Natural killer cell (primary cell): ENCODE results near the gene COMMD3. TPM values are rescaled to one million over a fixed set of nuclear protein-coding genes. Genes with fewer than 3 reads are reported as not detected.

ENCODE experiments used
- ATAC-seq, 3 donors: fragments of 150-1000 bp in 2 of 3; fragments of 200-7000 bp in 1 of 3; cut with Tn5 transposase; 1 replicate in 1 of 3; 2 replicates in 2 of 3; pipeline ENCODE4 v1.10.0; 2021; ENCODE audit warnings: mild to moderate bottlenecking in 2 of 3, moderate library complexity in 2 of 3
- DNase-seq, 2 donors: peaks; one replicate each; pipeline versions ENCODE4 v3.0.0 to v3.0.0-alpha.2; 2013 to 2021; ENCODE audit warnings: mixed read lengths in 1 of 2
- H3K27ac ChIP-seq: one replicate; pipeline ENCODE4 v1.5.1; 2013; ENCODE audit warnings: mild to moderate bottlenecking, low read length
- H3K27me3 ChIP-seq: one replicate; pipeline ENCODE4 v1.6.1; 2013; ENCODE audit warnings: low read length; ENCODE audit not compliant: control insufficient read depth, insufficient read depth
- H3K36me3 ChIP-seq: one replicate; pipeline ENCODE4 v1.6.1; 2013; ENCODE audit warnings: low read length; ENCODE audit not compliant: control insufficient read depth, insufficient read depth
- H3K4me1 ChIP-seq: one replicate; pipeline ENCODE4 v1.6.1; 2013; ENCODE audit warnings: low read length; ENCODE audit not compliant: control insufficient read depth, insufficient read depth
- H3K4me3 ChIP-seq: one replicate; pipeline ENCODE4 v1.5.1; 2013; ENCODE audit warnings: low read length
- H3K9me3 ChIP-seq: one replicate; pipeline ENCODE4 v1.6.1; 2013; ENCODE audit warnings: low read length; ENCODE audit not compliant: control insufficient read depth, insufficient read depth
- H3K27ac Mint-ChIP-seq, 2 donors: one replicate each; pipeline ENCODE4 v1.8.0; 2022; ENCODE audit warnings: mild to moderate bottlenecking in 2 of 2, mixed read lengths in 2 of 2, moderate library complexity in 1 of 2
- H3K27me3 Mint-ChIP-seq, 2 donors: one replicate each; pipeline ENCODE4 v1.8.0; 2022; ENCODE audit warnings: low read depth in 2 of 2, mixed read lengths in 2 of 2
- H3K36me3 Mint-ChIP-seq: one replicate; pipeline ENCODE4 v1.8.0; 2022; ENCODE audit warnings: mixed read lengths
- H3K4me1 Mint-ChIP-seq, 2 donors: one replicate each; pipeline ENCODE4 v1.8.0; 2022; ENCODE audit warnings: mixed read lengths in 2 of 2
- H3K4me3 Mint-ChIP-seq: one replicate; pipeline ENCODE4 v1.8.0; 2022; ENCODE audit warnings: mild to moderate bottlenecking, moderate library complexity, mixed read lengths
- H3K9me3 Mint-ChIP-seq, 2 donors: one replicate each; pipeline ENCODE4 v1.8.0; 2022; ENCODE audit warnings: mixed read lengths in 2 of 2
- WGBS: methylation state at CpG from one replicate; pipeline ENCODE4 v1.1.7; 2013; ENCODE audit warnings: missing lambda C conversion rate; ENCODE audit not compliant: insufficient coverage; 5-methylcytosine and 5-hydroxymethylcytosine counted together
- intact Hi-C: fragments of 100-400 bp; cut with micrococcal nuclease; formaldehyde crosslinking; loops from one replicate; pipeline ENCODE4 v1.14.2; 2022
- total RNA-seq, 4 donors: library from RNA; stranded (reverse); fragments of 120-200 nt in 1 of 4; gene quantifications; one replicate each; pipeline versions ENCODE4 v1.2.3 to v1.2.4, GENCODE V29; 2013 to 2022
- TF ChIP-seq, protein P1 (sequence below): fragments of 200-600 bp; IDR thresholded peaks from one replicate; pipeline ENCODE4 v1.8.0; 2022; ENCODE audit warnings: antibody characterized with exemption

COMMD3 gene
- total RNA-seq, 3 donors from 2014 or later (not counting 1 experiment from before 2014, with no cell fraction given): 43.1 to 48.3 (median 44.2) TPM

GRCh38 chr10:22294694-22295093 is 21.5 kb upstream of the COMMD3 start:
- Histone ChIP-seq H3K9me3 (no peaks in the 10 kb centered on the region), H3K36me3 (no peaks in the 10 kb centered on the region), H3K27me3 (no peaks in the 10 kb centered on the region), H3K27ac (no peak overlapping the region), H3K4me1 (no peaks in the 10 kb centered on the region), H3K4me3 (no peak overlapping the region)
- H3K36me3 Mint-ChIP-seq: no peaks in the 10 kb centered on the region
- DNase-seq: no peak
- no peak overlapping the region for H3K4me3 Mint-ChIP-seq
- no peak overlapping the region for H3K27ac Mint-ChIP-seq
- intact Hi-C loops: no loop called here
- peaks cover 22 to 25% of the 10 kb centered on the region in 2 donors for H3K27me3 Mint-ChIP-seq
- ATAC-seq: no peak
- TF ChIP-seq, protein P1, sequence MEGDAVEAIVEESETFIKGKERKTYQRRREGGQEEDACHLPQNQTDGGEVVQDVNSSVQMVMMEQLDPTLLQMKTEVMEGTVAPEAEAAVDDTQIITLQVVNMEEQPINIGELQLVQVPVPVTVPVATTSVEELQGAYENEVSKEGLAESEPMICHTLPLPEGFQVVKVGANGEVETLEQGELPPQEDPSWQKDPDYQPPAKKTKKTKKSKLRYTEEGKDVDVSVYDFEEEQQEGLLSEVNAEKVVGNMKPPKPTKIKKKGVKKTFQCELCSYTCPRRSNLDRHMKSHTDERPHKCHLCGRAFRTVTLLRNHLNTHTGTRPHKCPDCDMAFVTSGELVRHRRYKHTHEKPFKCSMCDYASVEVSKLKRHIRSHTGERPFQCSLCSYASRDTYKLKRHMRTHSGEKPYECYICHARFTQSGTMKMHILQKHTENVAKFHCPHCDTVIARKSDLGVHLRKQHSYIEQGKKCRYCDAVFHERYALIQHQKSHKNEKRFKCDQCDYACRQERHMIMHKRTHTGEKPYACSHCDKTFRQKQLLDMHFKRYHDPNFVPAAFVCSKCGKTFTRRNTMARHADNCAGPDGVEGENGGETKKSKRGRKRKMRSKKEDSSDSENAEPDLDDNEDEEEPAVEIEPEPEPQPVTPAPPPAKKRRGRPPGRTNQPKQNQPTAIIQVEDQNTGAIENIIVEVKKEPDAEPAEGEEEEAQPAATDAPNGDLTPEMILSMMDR: no peak
- no peaks in the 10 kb centered on the region for H3K9me3 Mint-ChIP-seq
- no peaks in the 10 kb centered on the region for H3K4me1 Mint-ChIP-seq
- 56% methylated on average over 1 of the region's 2 CpGs for whole genome bisulfite sequencing

DNA sequence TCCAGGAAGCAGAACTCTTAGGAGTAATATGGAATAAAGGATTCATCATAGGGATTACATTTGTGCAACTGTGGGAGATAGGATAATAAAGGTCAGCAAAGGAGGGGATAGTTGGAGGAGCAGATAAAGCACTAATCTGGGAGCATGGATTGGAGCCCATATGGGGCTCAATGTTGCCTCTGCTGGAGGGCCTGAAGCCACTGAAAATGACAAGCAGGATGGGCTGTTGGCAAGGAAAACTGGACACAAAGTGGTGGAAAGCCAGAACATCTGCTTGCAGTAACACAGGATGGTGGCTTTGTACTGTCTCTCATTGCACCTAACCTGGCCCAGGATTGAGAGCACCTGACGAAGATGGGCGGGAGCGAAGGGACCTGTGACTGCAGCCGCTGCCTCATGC is 15.0 kb upstream of the COMMD3 start:
- no peak overlapping the region for H3K4me3 Mint-ChIP-seq
- H3K4me3 ChIP-seq: no peak overlapping the region
- H3K4me1 Mint-ChIP-seq: no peaks in the 10 kb centered on the region
- peaks cover 18 to 34% of the 10 kb centered on the region in 2 donors for H3K27me3 Mint-ChIP-seq
- no peak overlapping the region for H3K27ac Mint-ChIP-seq
- 98% methylated on average over 4 of the region's 4 CpGs for WGBS
- H3K36me3 Mint-ChIP-seq: no peaks in the 10 kb centered on the region
- no peak for DNase-seq
- no peaks in the 10 kb centered on the region for H3K36me3 ChIP-seq
- H3K4me1 ChIP-seq: no peaks in the 10 kb centered on the region
- intact Hi-C loops: no loop called here
- H3K27ac ChIP-seq: no peak overlapping the region
- no peaks in the 10 kb centered on the region for H3K9me3 ChIP-seq
- H3K27me3 ChIP-seq: no peaks in the 10 kb centered on the region
- no peaks in the 10 kb centered on the region for H3K9me3 Mint-ChIP-seq
- no peak for ATAC-seq
- TF ChIP-seq, protein P1: no peak

DNA sequence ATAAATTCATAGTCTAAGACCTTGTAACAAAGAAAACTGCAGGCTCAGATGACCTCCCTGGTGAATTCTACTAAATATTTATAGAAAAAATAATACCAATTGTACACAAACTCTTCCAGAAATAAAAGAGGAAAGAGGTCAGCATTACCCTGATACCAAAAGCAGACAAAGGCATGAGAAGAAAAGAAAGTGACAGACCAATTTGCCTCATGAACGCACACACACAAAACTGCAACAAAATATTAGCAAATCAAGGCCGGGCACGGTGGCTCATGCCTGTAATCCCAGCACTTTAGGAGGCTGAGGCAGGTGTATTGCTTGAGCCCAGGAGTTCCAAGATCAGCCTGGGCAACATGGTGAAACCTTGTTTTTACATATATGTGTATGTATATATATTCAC is 12.7 kb upstream of the COMMD3 start:
- ATAC-seq (no peak), DNase-seq (no peak)
- H3K36me3 Mint-ChIP-seq: no peaks in the 10 kb centered on the region
- no peaks in the 10 kb centered on the region for H3K4me1 Mint-ChIP-seq
- peaks cover 11 to 34% of the 10 kb centered on the region in 2 donors for H3K27me3 Mint-ChIP-seq
- TF ChIP-seq, protein P1: no peak
- Histone ChIP-seq H3K4me3 (no peak overlapping the region), H3K36me3 (no peaks in the 10 kb centered on the region), H3K4me1 (no peaks in the 10 kb centered on the region), H3K27ac (no peak overlapping the region), H3K9me3 (no peaks in the 10 kb centered on the region), H3K27me3 (peaks cover 3% of the 10 kb centered on the region)
- H3K27ac Mint-ChIP-seq: no peak overlapping the region
- intact Hi-C loops: no loop called here
- H3K4me3 Mint-ChIP-seq: no peak overlapping the region
- 100% methylated on average over 3 of the region's 3 CpGs for WGBS
- no peaks in the 10 kb centered on the region for H3K9me3 Mint-ChIP-seq

DNA sequence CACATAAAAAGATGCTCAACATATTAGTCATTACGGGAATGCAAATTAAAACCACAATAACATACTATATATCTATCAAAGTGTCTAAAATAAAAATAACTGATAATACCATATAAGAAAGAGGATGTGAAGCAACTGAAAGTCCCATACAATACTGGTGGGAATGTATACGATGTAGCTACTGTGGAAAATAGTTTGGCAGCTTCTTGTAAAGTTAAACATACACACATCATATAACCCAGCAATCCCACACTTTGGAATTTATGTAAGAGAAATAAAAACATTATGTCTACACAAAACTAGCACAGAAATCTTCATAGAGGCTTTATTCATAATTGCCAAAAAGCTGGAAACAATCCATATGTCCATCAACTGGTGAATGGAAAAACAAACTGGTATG is 10.5 kb upstream of the COMMD3 start:
- TF ChIP-seq, protein P1: no peak
- H3K9me3 ChIP-seq: no peaks in the 10 kb centered on the region
- H3K4me3 Mint-ChIP-seq: no peak overlapping the region
- H3K27me3 Mint-ChIP-seq: peaks cover 11 to 43% of the 10 kb centered on the region in 2 donors
- peaks cover 6% of the 10 kb centered on the region for H3K27me3 ChIP-seq
- no peak for ATAC-seq
- no CpG with 5 or more reads among the region's 2 CpGs for WGBS
- H3K36me3 ChIP-seq: no peaks in the 10 kb centered on the region
- no peak overlapping the region for H3K4me3 ChIP-seq
- no peaks in the 10 kb centered on the region for H3K4me1 ChIP-seq
- H3K9me3 Mint-ChIP-seq: no peaks in the 10 kb centered on the region
- H3K27ac ChIP-seq: no peak overlapping the region
- H3K4me1 Mint-ChIP-seq: no peaks in the 10 kb centered on the region
- no peaks in the 10 kb centered on the region for H3K36me3 Mint-ChIP-seq
- H3K27ac Mint-ChIP-seq: no peak overlapping the region
- no peak for DNase-seq
- intact Hi-C loops: no loop called here
